ENCODE measurements around the gene PIWIL4.
A peak's percentile ranks its signal among the peaks of the same experiment; 100 is the strongest.

PIWIL4 gene

DNA sequence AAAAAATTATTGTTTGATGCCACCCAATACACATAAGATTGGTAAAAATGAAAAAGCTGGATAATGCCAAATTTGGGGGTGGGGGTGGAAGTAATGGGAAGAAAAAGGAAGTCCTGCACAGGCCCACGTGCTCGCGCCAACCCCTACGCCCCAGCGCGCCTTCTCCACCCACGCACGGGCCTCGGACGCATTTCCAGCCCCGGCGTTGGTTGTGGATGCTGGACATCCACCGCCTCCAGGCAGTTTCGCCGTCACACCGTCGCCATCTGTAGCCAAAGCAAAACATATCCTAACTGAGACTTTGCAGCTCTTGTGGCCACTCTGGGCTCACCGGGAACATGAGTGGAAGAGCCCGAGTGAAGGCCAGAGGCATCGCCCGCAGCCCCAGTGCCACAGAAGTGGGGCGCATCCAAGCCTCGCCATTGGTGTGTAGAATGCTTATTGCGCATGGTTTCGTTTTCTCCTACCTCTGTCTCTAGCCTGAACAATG is at the start of gene PIWIL4:
TSS of gene PIWIL4 (plus strand) at position 188 of the 490 bp plus-strand sequence. CDS start at position 339, 151 bp downstream.
- DNase-seq (ENCODE audit: extremely low spot score) = no peak
- no peak for TF ChIP-seq TARDBP (IDR thresholded peaks at IDR 0.05)
- no peak for TF ChIP-seq FOXA1 (IDR thresholded peaks at IDR 0.05)
- no peak for TF ChIP-seq LEF1 (IDR thresholded peaks at IDR 0.05; ENCODE audit: borderline replicate concordance)
- TF ChIP-seq, protein P1, sequence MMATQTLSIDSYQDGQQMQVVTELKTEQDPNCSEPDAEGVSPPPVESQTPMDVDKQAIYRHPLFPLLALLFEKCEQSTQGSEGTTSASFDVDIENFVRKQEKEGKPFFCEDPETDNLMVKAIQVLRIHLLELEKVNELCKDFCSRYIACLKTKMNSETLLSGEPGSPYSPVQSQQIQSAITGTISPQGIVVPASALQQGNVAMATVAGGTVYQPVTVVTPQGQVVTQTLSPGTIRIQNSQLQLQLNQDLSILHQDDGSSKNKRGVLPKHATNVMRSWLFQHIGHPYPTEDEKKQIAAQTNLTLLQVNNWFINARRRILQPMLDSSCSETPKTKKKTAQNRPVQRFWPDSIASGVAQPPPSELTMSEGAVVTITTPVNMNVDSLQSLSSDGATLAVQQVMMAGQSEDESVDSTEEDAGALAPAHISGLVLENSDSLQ (IDR thresholded peaks at IDR 0.05) = no peak
- no peak for TF ChIP-seq ARNT (IDR thresholded peaks at IDR 0.05)
- no peak for TF ChIP-seq SP1 (IDR thresholded peaks at IDR 0.05)
- no peak for TF ChIP-seq CTBP1 (IDR thresholded peaks at IDR 0.05; ENCODE audit: borderline replicate concordance)
- TF ChIP-seq BHLHE40 (IDR thresholded peaks at IDR 0.05; ENCODE audit: borderline replicate concordance) = no peak
- TF ChIP-seq FOXK2 (IDR thresholded peaks at IDR 0.05) = no peak
- no peak for TF ChIP-seq HDGF (IDR thresholded peaks at IDR 0.05; ENCODE audit: borderline replicate concordance)
- TF ChIP-seq NFRKB (IDR thresholded peaks at IDR 0.05) = no peak
- no peak for TF ChIP-seq ELF4 (IDR thresholded peaks at IDR 0.05)
- no peak for TF ChIP-seq L3MBTL2 (conservative IDR thresholded peaks at IDR 0.05)
- no peak for TF ChIP-seq SUZ12 (IDR thresholded peaks at IDR 0.05)
- POLR2A ChIA-PET = no interaction called here
- CTCF ChIA-PET = no interaction called here

DNA sequence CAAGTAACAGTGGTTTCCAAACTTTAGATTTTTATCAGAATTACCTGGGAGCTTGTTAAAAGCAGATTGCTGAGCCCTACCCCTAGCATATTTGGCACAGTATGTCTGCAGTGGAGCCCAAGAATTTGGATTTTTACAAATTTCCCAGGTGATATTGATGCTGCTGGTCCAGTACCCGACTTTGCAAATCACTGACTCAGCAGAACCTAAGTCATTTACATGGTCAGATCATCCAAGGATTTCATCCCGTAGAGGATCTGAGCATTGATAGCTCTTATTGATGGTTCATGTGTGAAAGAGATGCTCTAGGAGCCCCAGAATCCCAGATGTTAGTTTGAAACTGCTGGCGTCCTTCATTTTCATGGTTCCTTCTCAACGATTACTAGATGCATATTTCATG is 48.9 kb upstream of the PIWIL4 start:
- CTCF ChIA-PET = interaction anchor here (0.6 to 0.7 kb wide), 2 partner anchors 21 to 583 kb away, joined by 3 read pairs; no protein-coding TSS in a partner anchor
- POLR2A ChIA-PET = no interaction called here
- no peak for DNase-seq (ENCODE audit: extremely low spot score)
- TF ChIP-seq SP1 (IDR thresholded peaks at IDR 0.05) (no peak), LEF1 (IDR thresholded peaks at IDR 0.05; ENCODE audit: borderline replicate concordance) (no peak), SUZ12 (IDR thresholded peaks at IDR 0.05) (no peak), ZNF384 (IDR thresholded peaks at IDR 0.05) (no peak), FOXM1 (IDR thresholded peaks at IDR 0.05; ENCODE audit: borderline replicate concordance) (no peak), FOXA1 (IDR thresholded peaks at IDR 0.05) (no peak), NFRKB (IDR thresholded peaks at IDR 0.05) (no peak)

DNA sequence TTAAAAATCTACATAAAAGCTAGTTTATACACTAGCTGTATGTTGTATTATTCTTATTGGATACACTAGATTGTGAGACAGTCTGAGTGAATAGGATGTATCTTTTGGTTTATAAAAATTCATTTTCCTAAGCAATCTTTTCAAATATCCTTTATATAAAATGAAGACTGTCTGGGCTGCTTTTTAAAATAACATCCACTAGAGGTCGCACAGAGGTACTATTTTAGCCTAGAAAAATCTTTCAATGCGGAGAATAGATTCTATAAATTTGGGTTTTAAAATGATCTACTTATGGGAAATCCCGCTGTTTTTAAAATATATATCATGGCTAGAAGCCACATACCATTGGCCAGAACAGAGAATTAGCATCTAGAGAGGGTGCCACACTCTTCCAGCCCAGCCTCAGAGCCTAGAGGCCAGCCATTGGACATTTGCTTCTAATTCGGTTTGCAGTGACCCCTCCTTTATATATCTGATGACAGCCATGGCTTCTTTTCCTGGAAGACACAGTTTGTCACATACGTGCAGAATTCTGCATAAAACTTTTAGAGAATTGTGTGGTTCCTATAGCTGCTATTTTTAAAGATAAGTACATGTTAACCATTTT is 47.6 kb upstream of the PIWIL4 start:
- no peak for TF ChIP-seq TARDBP (IDR thresholded peaks at IDR 0.05)
- TF ChIP-seq CTBP1 (IDR thresholded peaks at IDR 0.05; ENCODE audit: borderline replicate concordance) = no peak
- TF ChIP-seq, protein P1 (IDR thresholded peaks at IDR 0.05) = no peak
- TF ChIP-seq HDGF (IDR thresholded peaks at IDR 0.05; ENCODE audit: borderline replicate concordance) = no peak
- TF ChIP-seq NFRKB (IDR thresholded peaks at IDR 0.05) = no peak
- no peak for TF ChIP-seq FOXA1 (IDR thresholded peaks at IDR 0.05)
- no peak for TF ChIP-seq SUZ12 (IDR thresholded peaks at IDR 0.05)
- CTCF ChIA-PET = interaction anchor here (1.9 kb wide), 1 partner anchor 77 kb away, joined by 6 read pairs; no protein-coding TSS in a partner anchor
- POLR2A ChIA-PET = no interaction called here
- DNase-seq (ENCODE audit: extremely low spot score) = no peak

DNA sequence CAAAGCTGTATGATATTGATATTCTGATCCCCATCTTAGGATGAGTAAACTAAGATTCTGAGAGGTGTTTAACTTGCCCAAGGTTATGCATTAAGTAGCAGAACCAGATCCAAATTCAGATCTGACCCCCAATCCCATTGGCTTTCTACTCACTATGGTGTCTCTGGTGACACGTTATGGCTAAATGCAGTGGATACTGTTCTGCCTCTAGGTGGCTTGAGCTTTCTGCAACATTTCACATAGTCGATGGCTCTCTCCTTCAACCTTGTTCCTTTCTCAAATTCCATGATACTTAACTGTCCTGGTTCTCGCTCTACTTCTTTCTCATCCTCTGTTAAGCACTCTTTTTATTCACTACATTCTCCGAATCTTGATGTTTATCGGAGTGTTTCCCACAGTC is 45.5 kb upstream of the PIWIL4 start:
- ChIA-PET POLR2A (no interaction called here), CTCF (interaction anchor here (1.0 to 1.9 kb wide), 3 partner anchors 9 to 101 kb away, joined by 3 to 6 read pairs (median 5); partner anchors contain the start of gene C11orf97)
- no peak for TF ChIP-seq LEF1 (IDR thresholded peaks at IDR 0.05; ENCODE audit: borderline replicate concordance)
- TF ChIP-seq L3MBTL2 (conservative IDR thresholded peaks at IDR 0.05) = no peak
- no peak for TF ChIP-seq TARDBP (IDR thresholded peaks at IDR 0.05)
- TF ChIP-seq ZNF384 (IDR thresholded peaks at IDR 0.05) = no peak
- no peak for TF ChIP-seq SP1 (IDR thresholded peaks at IDR 0.05)
- TF ChIP-seq SUZ12 (IDR thresholded peaks at IDR 0.05) = no peak
- no peak for TF ChIP-seq HDGF (IDR thresholded peaks at IDR 0.05; ENCODE audit: borderline replicate concordance)
- TF ChIP-seq ARNT (IDR thresholded peaks at IDR 0.05) = no peak
- TF ChIP-seq ELF4 (IDR thresholded peaks at IDR 0.05) = no peak
- TF ChIP-seq NFRKB (IDR thresholded peaks at IDR 0.05) = no peak
- no peak for TF ChIP-seq BHLHE40 (IDR thresholded peaks at IDR 0.05; ENCODE audit: borderline replicate concordance)
- TF ChIP-seq, protein P1 (IDR thresholded peaks at IDR 0.05) = no peak
- no peak for TF ChIP-seq CTBP1 (IDR thresholded peaks at IDR 0.05; ENCODE audit: borderline replicate concordance)
- no peak for TF ChIP-seq FOXA1 (IDR thresholded peaks at IDR 0.05)
- DNase-seq (ENCODE audit: extremely low spot score) = peak; percentile 30

DNA sequence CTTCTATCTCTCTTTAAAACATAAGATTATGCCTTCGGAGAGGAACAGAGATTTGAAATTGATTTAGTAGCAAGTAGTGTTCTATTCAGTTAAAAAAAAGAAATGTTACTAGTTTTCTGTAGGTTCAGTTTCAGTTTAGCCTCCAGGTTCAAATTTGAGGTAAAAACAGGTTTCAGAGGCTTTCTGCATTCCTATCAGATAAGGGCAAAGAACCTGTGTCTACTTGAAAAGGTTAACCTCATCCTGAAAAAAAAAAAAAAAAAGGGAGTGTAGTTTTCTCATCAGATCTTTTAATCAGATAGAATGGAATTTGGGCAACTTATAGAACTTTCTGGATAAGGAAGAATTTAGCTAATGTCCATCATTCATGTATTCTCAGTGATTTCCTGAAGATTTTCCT is 42.8 kb upstream of the PIWIL4 start:
- no peak for DNase-seq (ENCODE audit: extremely low spot score)
- TF ChIP-seq BHLHE40 (IDR thresholded peaks at IDR 0.05; ENCODE audit: borderline replicate concordance) = no peak
- no peak for TF ChIP-seq SUZ12 (IDR thresholded peaks at IDR 0.05)
- no peak for TF ChIP-seq ARNT (IDR thresholded peaks at IDR 0.05)
- TF ChIP-seq ELF4 (IDR thresholded peaks at IDR 0.05) = no peak
- no peak for TF ChIP-seq NFRKB (IDR thresholded peaks at IDR 0.05)
- TF ChIP-seq FOXA1 (IDR thresholded peaks at IDR 0.05) = no peak
- no peak for TF ChIP-seq FOXM1 (IDR thresholded peaks at IDR 0.05; ENCODE audit: borderline replicate concordance)
- no peak for TF ChIP-seq CTBP1 (IDR thresholded peaks at IDR 0.05; ENCODE audit: borderline replicate concordance)
- POLR2A ChIA-PET = no interaction called here
- CTCF ChIA-PET = interaction anchor here (1.4 kb wide), 1 partner anchor 629 kb away, joined by 6 read pairs; no protein-coding TSS in a partner anchor

Measured in HEK293T (cell line).